SK-N-SH treated with all-trans-retinoic acid at 6 μM for 48 hours (cell line): ENCODE data around the gene SLC25A11.

Experiments used
- CREB5 ChIP-seq: fragments of 250-450 bp; sonication (Bioruptor Pico); IDR thresholded peaks from 2 replicates; pipeline ENCODE4 v1.5.1; 2020; ENCODE audit warnings: low read depth, mild to moderate bottlenecking, moderate library complexity
- CSRNP3 ChIP-seq: fragments of 250-450 bp; sonication (Bioruptor Pico); IDR thresholded peaks from 2 replicates; pipeline ENCODE4 v1.5.1; 2021; ENCODE audit warnings: mild to moderate bottlenecking, moderate library complexity
- GLIS3 ChIP-seq: fragments of 250-450 bp; sonication (Bioruptor Pico); IDR thresholded peaks from 2 replicates; pipeline ENCODE4 v1.5.0; 2020; ENCODE audit warnings: mild to moderate bottlenecking, moderate library complexity
- OSR1 ChIP-seq: fragments of 250-450 bp; sonication (Bioruptor Pico); IDR thresholded peaks from 2 replicates; pipeline ENCODE4 v1.8.0; 2022; ENCODE audit warnings: moderate library complexity, mild to moderate bottlenecking, inconsistent platforms
- POU6F1 ChIP-seq: fragments of 250-450 bp; sonication (Bioruptor Pico); IDR thresholded peaks from 2 replicates; pipeline ENCODE4 v1.8.0; 2021; ENCODE audit warnings: low read depth, mild to moderate bottlenecking, moderate library complexity, borderline replicate concordance
- PPARA ChIP-seq: fragments of 250-450 bp; sonication (Bioruptor Pico); IDR thresholded peaks from 2 replicates; pipeline ENCODE4 v1.5.0; 2020; ENCODE audit warnings: mild to moderate bottlenecking, borderline replicate concordance
- RARB ChIP-seq: fragments of 250-450 bp; sonication (Bioruptor Pico); IDR thresholded peaks from 2 replicates; pipeline ENCODE4 v1.8.0; 2021; ENCODE audit warnings: mild to moderate bottlenecking, moderate library complexity
- TCF4 ChIP-seq: fragments of 250-450 bp; sonication (Bioruptor Pico); IDR thresholded peaks from 2 replicates; pipeline ENCODE4 v1.8.0; 2021; ENCODE audit warnings: mild to moderate bottlenecking, moderate library complexity, borderline replicate concordance
- TOX ChIP-seq: fragments of 250-450 bp; sonication (Bioruptor Pico); IDR thresholded peaks from 2 replicates; pipeline ENCODE4 v1.8.0; 2021; ENCODE audit warnings: mild to moderate bottlenecking, moderate library complexity, borderline replicate concordance
- TSHZ2 ChIP-seq: fragments of 250-450 bp; sonication (Bioruptor Pico); IDR thresholded peaks from 2 replicates; pipeline ENCODE4 v1.5.0; 2020; ENCODE audit warnings: mild to moderate bottlenecking, moderate library complexity
- ZFP3 ChIP-seq: fragments of 250-450 bp; sonication (Bioruptor Pico); IDR thresholded peaks from 2 replicates; pipeline ENCODE4 v1.5.0; 2020; ENCODE audit warnings: mild to moderate bottlenecking, moderate library complexity
- ZFP30 ChIP-seq: fragments of 450-650 bp; formaldehyde crosslinking; IDR thresholded peaks from 2 replicates; pipeline ENCODE4 v1.5.0; 2022; ENCODE audit warnings: mild to moderate bottlenecking, moderate library complexity
- ZNF70 ChIP-seq: fragments of 450-650 bp; formaldehyde crosslinking; IDR thresholded peaks from 2 replicates; pipeline ENCODE4 v1.5.0; 2020; ENCODE audit warnings: mild to moderate bottlenecking, moderate library complexity

GRCh38 chr17:4969047-4969550, 29.3 kb upstream of the SLC25A11 start:
- TF ChIP-seq RARB (CRISPR knock-in tag) (no peak), PPARA (CRISPR knock-in tag) (no peak), OSR1 (CRISPR knock-in tag) (no peak), GLIS3 (CRISPR knock-in tag) (no peak), ZFP30 (CRISPR knock-in tag) (no peak), POU6F1 (CRISPR knock-in tag) (no peak), ZFP3 (CRISPR knock-in tag) (no peak), TOX (CRISPR knock-in tag) (no peak), ZNF70 (CRISPR knock-in tag) (no peak), CSRNP3 (CRISPR knock-in tag) (no peak), TSHZ2 (CRISPR knock-in tag) (no peak), CREB5 (CRISPR knock-in tag) (no peak), TCF4 (no peak)
